KMS-11 (cell line): ENCODE data around the gene ALKAL2.

Experiments used
- H2AFZ ChIP-seq: fragments of 200-600 bp; sonication (generic); 2 replicates; pipeline ENCODE4 v1.6.1; 2016; ENCODE audit warnings: antibody characterized with exemption, mixed run types, low read depth
- H3K27ac ChIP-seq: fragments of 200-600 bp; sonication (generic); 2 replicates; pipeline ENCODE4 v1.6.1; 2016; ENCODE audit warnings: mild to moderate bottlenecking, mixed run types
- H3K27me3 ChIP-seq: fragments of 200-600 bp; sonication (generic); 2 replicates; pipeline ENCODE4 v1.6.1; 2017; ENCODE audit warnings: mild to moderate bottlenecking, low read depth, mixed run types, moderate library complexity; ENCODE audit not compliant: insufficient read depth
- H3K36me3 ChIP-seq: fragments of 200-600 bp; sonication (generic); 2 replicates; pipeline ENCODE4 v1.6.1; 2017; ENCODE audit warnings: mild to moderate bottlenecking, mixed run types; ENCODE audit not compliant: insufficient read depth
- H3K4me1 ChIP-seq: fragments of 200-600 bp; sonication (generic); 2 replicates; pipeline ENCODE4 v1.6.1; 2016; ENCODE audit warnings: mild to moderate bottlenecking, low read depth, mixed run types; ENCODE audit not compliant: poor library complexity, severe bottlenecking
- H3K4me2 ChIP-seq: fragments of 200-600 bp; sonication (generic); 2 replicates; pipeline ENCODE4 v1.7.0; 2016; ENCODE audit warnings: mild to moderate bottlenecking, mixed run types
- H3K4me3 ChIP-seq: fragments of 200-600 bp; sonication (generic); IDR thresholded peaks from 2 replicates; pipeline ENCODE4 v1.6.1; 2017; ENCODE audit warnings: low read depth, low read length, mixed read lengths; ENCODE audit not compliant: insufficient read depth
- H3K79me2 ChIP-seq: fragments of 200-600 bp; sonication (generic); 2 replicates; pipeline ENCODE4 v1.6.1; 2016; ENCODE audit warnings: low read depth, mixed run types; ENCODE audit not compliant: insufficient read depth
- H3K9ac ChIP-seq: fragments of 200-600 bp; sonication (generic); 2 replicates; pipeline ENCODE4 v1.6.1; 2016; ENCODE audit warnings: mild to moderate bottlenecking, mixed run types
- H4K20me1 ChIP-seq: fragments of 200-600 bp; sonication (generic); 2 replicates; pipeline ENCODE4 v1.6.1; 2016; ENCODE audit warnings: mild to moderate bottlenecking, mixed run types; ENCODE audit not compliant: insufficient read depth
- CTCF ChIP-seq: fragments of 200-600 bp; sonication (generic); conservative IDR thresholded peaks from 2 replicates; pipeline ENCODE4 v1.6.1; 2017; ENCODE audit warnings: low read depth, mild to moderate bottlenecking, antibody characterized with exemption, low read length, moderate library complexity, mixed read lengths

The ALKAL2 gene

GRCh38 chr2:248724-249123 is 39.2 kb downstream of the ALKAL2 start:
- no peak overlapping the region for H3K9ac ChIP-seq
- no peaks in the 10 kb centered on the region for H4K20me1 ChIP-seq
- TF ChIP-seq CTCF, result no peak
- no peak overlapping the region for H2AFZ ChIP-seq
- no peak overlapping the region for H3K4me2 ChIP-seq
- H3K4me1 ChIP-seq, result no peaks in the 10 kb centered on the region
- H3K27me3 ChIP-seq, result no peaks in the 10 kb centered on the region
- no peak overlapping the region for H3K4me3 ChIP-seq
- no peak overlapping the region for H3K27ac ChIP-seq
- H3K79me2 ChIP-seq, result no peaks in the 10 kb centered on the region
- H3K36me3 ChIP-seq, result no peaks in the 10 kb centered on the region

DNA sequence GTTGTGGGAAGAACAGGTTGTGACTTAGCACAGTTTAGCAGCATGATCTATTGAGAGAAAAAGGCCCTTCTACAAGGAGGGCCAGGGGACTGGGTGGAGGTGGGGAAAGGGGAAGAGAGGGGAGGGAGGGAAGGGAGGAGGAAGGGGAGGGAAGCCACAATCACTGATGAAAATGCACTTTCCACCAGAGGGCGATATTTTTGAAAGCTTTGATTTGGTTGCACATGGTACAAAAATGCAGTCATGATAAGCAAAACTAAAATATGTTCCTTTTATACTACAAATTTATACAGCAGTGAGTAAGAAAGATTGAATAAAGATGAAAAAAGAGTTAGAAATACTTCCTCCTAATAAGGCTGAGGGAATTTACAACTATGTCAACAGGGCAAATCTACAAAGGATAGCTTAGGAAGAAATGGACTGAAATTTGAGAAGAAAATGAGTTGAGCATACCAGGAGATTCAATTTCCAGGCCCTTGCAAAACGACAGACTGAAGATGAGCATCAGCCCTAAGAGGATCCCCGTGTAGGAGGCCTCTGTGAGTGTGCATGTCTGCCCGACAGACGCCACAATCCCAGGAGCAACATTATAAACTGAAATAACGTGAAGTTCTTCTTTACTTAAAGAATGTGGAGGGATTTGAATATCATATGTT is 41.3 kb downstream of the ALKAL2 start:
- H3K4me2 ChIP-seq, result no peak overlapping the region
- no peak overlapping the region for H3K4me3 ChIP-seq
- no peaks in the 10 kb centered on the region for H3K36me3 ChIP-seq
- H4K20me1 ChIP-seq, result no peaks in the 10 kb centered on the region
- no peaks in the 10 kb centered on the region for H3K79me2 ChIP-seq
- no peaks in the 10 kb centered on the region for H3K27me3 ChIP-seq
- H2AFZ ChIP-seq, result no peak overlapping the region
- H3K4me1 ChIP-seq, result no peaks in the 10 kb centered on the region
- H3K9ac ChIP-seq, result no peak overlapping the region
- peak; percentile 60 for TF ChIP-seq CTCF
- H3K27ac ChIP-seq, result no peak overlapping the region

DNA sequence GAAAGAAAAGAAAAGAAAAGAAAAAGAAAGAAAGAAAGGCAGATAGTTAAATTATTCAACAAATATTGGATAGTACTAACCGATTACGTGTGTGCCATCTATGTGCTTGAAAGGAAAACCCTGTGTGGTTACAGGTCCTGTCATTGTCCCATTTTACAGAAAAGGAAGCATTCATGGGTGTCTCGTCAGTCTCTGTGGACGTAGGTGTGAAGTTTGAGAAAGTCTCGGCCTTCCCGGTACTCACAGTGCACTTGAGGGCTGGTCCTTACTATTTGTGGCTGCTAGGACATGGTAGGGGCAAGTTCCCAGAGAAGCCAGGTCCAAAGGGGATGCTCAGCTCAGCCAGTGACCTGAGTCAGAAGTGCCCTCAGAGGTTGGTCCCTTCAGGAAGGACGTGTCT is 43.3 kb downstream of the ALKAL2 start:
- Histone ChIP-seq H3K36me3 (no peaks in the 10 kb centered on the region), H3K4me1 (no peaks in the 10 kb centered on the region), H3K4me3 (no peak overlapping the region), H4K20me1 (no peaks in the 10 kb centered on the region), H3K4me2 (no peak overlapping the region), H3K27ac (no peak overlapping the region), H3K27me3 (no peaks in the 10 kb centered on the region), H2AFZ (no peak overlapping the region), H3K79me2 (no peaks in the 10 kb centered on the region), H3K9ac (no peak overlapping the region)
- TF ChIP-seq CTCF, result no peak

DNA sequence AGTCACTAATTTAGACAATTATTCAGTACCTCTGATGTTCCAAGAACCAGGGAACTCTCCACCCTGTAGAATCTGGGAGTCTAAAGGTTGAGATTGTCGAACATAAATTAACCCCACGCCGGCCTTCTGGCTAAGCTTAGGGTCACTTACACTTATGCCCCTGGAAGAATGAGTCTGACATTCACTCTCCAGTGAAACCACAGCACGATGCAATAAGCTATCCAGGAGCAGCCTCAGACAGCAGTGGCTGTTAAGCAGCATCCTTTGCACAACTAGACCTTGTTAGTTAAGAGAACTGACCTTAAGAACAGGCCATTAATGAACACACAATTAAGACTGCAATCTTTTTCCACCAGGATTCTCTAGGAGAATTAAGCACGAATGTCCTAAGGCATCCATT is 49.0 kb downstream of the ALKAL2 start:
- TF ChIP-seq CTCF, result no peak

More for the DNA sequence above, 49.0 kb downstream of the ALKAL2 start:
- no peak overlapping the region for H3K27ac ChIP-seq
- H3K79me2 ChIP-seq, result no peaks in the 10 kb centered on the region
- H2AFZ ChIP-seq, result no peak overlapping the region
- no peaks in the 10 kb centered on the region for H3K36me3 ChIP-seq
- no peaks in the 10 kb centered on the region for H3K4me1 ChIP-seq
- no peaks in the 10 kb centered on the region for H3K27me3 ChIP-seq
- H4K20me1 ChIP-seq, result no peaks in the 10 kb centered on the region
- no peak overlapping the region for H3K9ac ChIP-seq
- H3K4me3 ChIP-seq, result no peak overlapping the region
- H3K4me2 ChIP-seq, result no peak overlapping the region
